Activated naive CD4-positive, alpha-beta T cell treated with anti-CD3 and anti-CD28 coated beads, Interleukin-2, amount 10 ng/mL, durations not matched to agents 7 days and 5 days (primary cell): ENCODE results near the gene RAB8B.

Experiments used
- CTCF ChIA-PET: fragments of 350-600 bp; sonication (Branson Sonifier 250); formaldehyde crosslinking; loops from one replicate; lab custom pipeline; 2021; ENCODE audit warnings: antibody characterized with exemption; lab: Charles Lee
- DNase-seq: peaks from one replicate; pipeline ENCODE4 v3.0.0-alpha.2; 2020
- H3K27ac Mint-ChIP-seq: one replicate; pipeline ENCODE4 v1.8.0; 2021; ENCODE audit warnings: mild to moderate bottlenecking, moderate library complexity, mixed read lengths
- H3K27me3 Mint-ChIP-seq: one replicate; pipeline ENCODE4 v1.8.0; 2021; ENCODE audit warnings: mild to moderate bottlenecking, mixed read lengths
- H3K36me3 Mint-ChIP-seq: one replicate; pipeline ENCODE4 v1.8.0; 2021; ENCODE audit warnings: mixed read lengths
- H3K4me1 Mint-ChIP-seq: one replicate; pipeline ENCODE4 v1.8.0; 2021; ENCODE audit warnings: mixed read lengths
- H3K4me3 Mint-ChIP-seq: one replicate; pipeline ENCODE4 v1.8.0; 2021; ENCODE audit warnings: mild to moderate bottlenecking, moderate library complexity, mixed read lengths
- H3K9me3 Mint-ChIP-seq: one replicate; pipeline ENCODE4 v1.8.0; 2021; ENCODE audit warnings: mixed read lengths

RAB8B gene

GRCh38 chr15:63291507-63291906 lies 102.1 kb downstream of the RAB8B start:
- peaks cover 18% of the 10 kb centered on the region for H3K36me3 Mint-ChIP-seq
- H3K27me3 Mint-ChIP-seq: no peaks in the 10 kb centered on the region
- no peak overlapping the region for H3K27ac Mint-ChIP-seq
- no peaks in the 10 kb centered on the region for H3K9me3 Mint-ChIP-seq
- H3K4me1 Mint-ChIP-seq: peaks cover 12% of the 10 kb centered on the region
- no peak for DNase-seq
- CTCF ChIA-PET: interaction anchor here (0.8 to 3.6 kb wide), 11 partner anchors 8 to 776 kb away, joined by 3 to 16 read pairs (median 4); no protein-coding TSS in a partner anchor
- H3K4me3 Mint-ChIP-seq: no peak overlapping the region

- CTCF ChIA-PET: interaction anchor here (1.1 to 3.6 kb wide), 5 partner anchors 70 to 245 kb away, joined by 3 to 16 read pairs (median 5); no protein-coding TSS in a partner anchor
- Mint-ChIP-seq H3K4me3 (no peak overlapping the region), H3K36me3 (peaks cover 13% of the 10 kb centered on the region), H3K4me1 (peaks cover 12% of the 10 kb centered on the region), H3K27ac (no peak overlapping the region), H3K9me3 (no peaks in the 10 kb centered on the region), H3K27me3 (no peaks in the 10 kb centered on the region)
- DNase-seq: no peak
Measured at GRCh38 chr15:63292241-63292640, 102.8 kb downstream of the RAB8B start.

- H3K4me1 Mint-ChIP-seq: peaks cover 12% of the 10 kb centered on the region
- H3K36me3 Mint-ChIP-seq: peaks cover 8% of the 10 kb centered on the region
- no peak for DNase-seq
- H3K4me3 Mint-ChIP-seq: no peak overlapping the region
- CTCF ChIA-PET: interaction anchor here (3.6 kb wide), 1 partner anchor 112 kb away, joined by 16 read pairs; no protein-coding TSS in a partner anchor
- H3K27me3 Mint-ChIP-seq: no peaks in the 10 kb centered on the region
- no peaks in the 10 kb centered on the region for H3K9me3 Mint-ChIP-seq
- H3K27ac Mint-ChIP-seq: no peak overlapping the region
Measured at GRCh38 chr15:63292771-63293170, 103.4 kb downstream of the RAB8B start.

GRCh38 chr15:63294359-63294758 lies 105.0 kb downstream of the RAB8B start:
- H3K4me1 Mint-ChIP-seq: peaks cover 7% of the 10 kb centered on the region
- DNase-seq: no peak
- CTCF ChIA-PET: interaction anchor here (0.5 kb wide), 1 partner anchor 795 kb away, joined by 4 read pairs; no protein-coding TSS in a partner anchor

GRCh38 chr15:63295341-63295740 lies 105.9 kb downstream of the RAB8B start:
- Mint-ChIP-seq H3K4me1 (peaks cover 7% of the 10 kb centered on the region), H3K4me3 (no peak overlapping the region), H3K27ac (no peak overlapping the region), H3K27me3 (no peaks in the 10 kb centered on the region), H3K36me3 (peaks cover 8% of the 10 kb centered on the region), H3K9me3 (no peaks in the 10 kb centered on the region)
- CTCF ChIA-PET: interaction anchor here (1.3 kb wide), 1 partner anchor 171 kb away, joined by 3 read pairs; no protein-coding TSS in a partner anchor
- DNase-seq: no peak

More at GRCh38 chr15:63294359-63294758, 105.0 kb downstream of the RAB8B start:
- H3K27ac Mint-ChIP-seq: no peak overlapping the region
- H3K27me3 Mint-ChIP-seq: no peaks in the 10 kb centered on the region
- no peak overlapping the region for H3K4me3 Mint-ChIP-seq
- H3K9me3 Mint-ChIP-seq: no peaks in the 10 kb centered on the region
- H3K36me3 Mint-ChIP-seq: peaks cover 8% of the 10 kb centered on the region

GRCh38 chr15:63296195-63296594 lies 106.8 kb downstream of the RAB8B start:
- Mint-ChIP-seq H3K4me1 (peaks cover 7% of the 10 kb centered on the region), H3K4me3 (no peak overlapping the region), H3K27me3 (no peaks in the 10 kb centered on the region), H3K9me3 (no peaks in the 10 kb centered on the region), H3K27ac (no peak overlapping the region), H3K36me3 (peaks cover 8% of the 10 kb centered on the region)
- DNase-seq: no peak
- CTCF ChIA-PET: interaction anchor here (1.3 kb wide), 1 partner anchor 170 kb away, joined by 3 read pairs; no protein-coding TSS in a partner anchor

GRCh38 chr15:63299943-63300575 lies 110.7 kb downstream of the RAB8B start:
- H3K27ac Mint-ChIP-seq: no peak overlapping the region
- peaks cover 6% of the 10 kb centered on the region for H3K36me3 Mint-ChIP-seq
- H3K9me3 Mint-ChIP-seq: no peaks in the 10 kb centered on the region
- H3K27me3 Mint-ChIP-seq: no peaks in the 10 kb centered on the region
- no peak overlapping the region for H3K4me3 Mint-ChIP-seq
- no peak for DNase-seq
- CTCF ChIA-PET: no interaction called here
- peaks cover 7% of the 10 kb centered on the region for H3K4me1 Mint-ChIP-seq

GRCh38 chr15:63301088-63301487 lies 111.7 kb downstream of the RAB8B start:
- H3K4me3 Mint-ChIP-seq: no peak overlapping the region
- peaks cover 3% of the 10 kb centered on the region for H3K4me1 Mint-ChIP-seq
- H3K27ac Mint-ChIP-seq: no peak overlapping the region
- no peaks in the 10 kb centered on the region for H3K27me3 Mint-ChIP-seq
- CTCF ChIA-PET: no interaction called here
- H3K36me3 Mint-ChIP-seq: peaks cover 7% of the 10 kb centered on the region
- H3K9me3 Mint-ChIP-seq: no peaks in the 10 kb centered on the region
- DNase-seq: no peak

- no peaks in the 10 kb centered on the region for H3K9me3 Mint-ChIP-seq
- peaks cover 4% of the 10 kb centered on the region for H3K36me3 Mint-ChIP-seq
Measured at GRCh38 chr15:63305260-63305659, 115.9 kb downstream of the RAB8B start.

GRCh38 chr15:63306492-63307073 lies 117.2 kb downstream of the RAB8B start:
- CTCF ChIA-PET: no interaction called here
- Mint-ChIP-seq H3K4me1 (no peaks in the 10 kb centered on the region), H3K27ac (no peak overlapping the region), H3K36me3 (peaks cover 4% of the 10 kb centered on the region), H3K27me3 (no peaks in the 10 kb centered on the region), H3K9me3 (no peaks in the 10 kb centered on the region), H3K4me3 (no peak overlapping the region)
- DNase-seq: no peak

More at GRCh38 chr15:63305260-63305659, 115.9 kb downstream of the RAB8B start:
- Mint-ChIP-seq H3K4me1 (no peaks in the 10 kb centered on the region), H3K4me3 (no peak overlapping the region), H3K27me3 (no peaks in the 10 kb centered on the region), H3K27ac (no peak overlapping the region)
- CTCF ChIA-PET: no interaction called here
- no peak for DNase-seq

- H3K4me3 Mint-ChIP-seq: no peak overlapping the region
- no peaks in the 10 kb centered on the region for H3K4me1 Mint-ChIP-seq
- peaks cover 2% of the 10 kb centered on the region for H3K36me3 Mint-ChIP-seq
- H3K9me3 Mint-ChIP-seq: no peaks in the 10 kb centered on the region
- DNase-seq: no peak
- H3K27ac Mint-ChIP-seq: no peak overlapping the region
- CTCF ChIA-PET: interaction anchor here (1.1 kb wide), 1 partner anchor 127 kb away, joined by 3 read pairs; no protein-coding TSS in a partner anchor
- H3K27me3 Mint-ChIP-seq: no peaks in the 10 kb centered on the region
Measured at GRCh38 chr15:63308491-63308890, 119.1 kb downstream of the RAB8B start.

- Mint-ChIP-seq H3K27me3 (peaks cover 1% of the 10 kb centered on the region), H3K4me3 (no peak overlapping the region), H3K36me3 (peaks cover 2% of the 10 kb centered on the region), H3K4me1 (no peaks in the 10 kb centered on the region), H3K27ac (no peak overlapping the region), H3K9me3 (no peaks in the 10 kb centered on the region)
- no peak for DNase-seq
- CTCF ChIA-PET: no interaction called here
Measured at GRCh38 chr15:63308947-63309346, 119.5 kb downstream of the RAB8B start.

- CTCF ChIA-PET: no interaction called here
- Mint-ChIP-seq H3K27me3 (peaks cover 7% of the 10 kb centered on the region), H3K4me3 (no peak overlapping the region), H3K36me3 (peaks cover 2% of the 10 kb centered on the region), H3K27ac (no peak overlapping the region), H3K4me1 (no peaks in the 10 kb centered on the region), H3K9me3 (no peaks in the 10 kb centered on the region)
- no peak for DNase-seq
Measured at GRCh38 chr15:63310646-63311045, 121.2 kb downstream of the RAB8B start.

GRCh38 chr15:63312286-63312685 lies 122.9 kb downstream of the RAB8B start:
- no peaks in the 10 kb centered on the region for H3K36me3 Mint-ChIP-seq
- no peak overlapping the region for H3K4me3 Mint-ChIP-seq
- H3K27me3 Mint-ChIP-seq: peaks cover 9% of the 10 kb centered on the region
- no peak overlapping the region for H3K27ac Mint-ChIP-seq
- no peaks in the 10 kb centered on the region for H3K9me3 Mint-ChIP-seq
- CTCF ChIA-PET: no interaction called here
- no peak for DNase-seq
- no peaks in the 10 kb centered on the region for H3K4me1 Mint-ChIP-seq

- Mint-ChIP-seq H3K27me3 (peaks cover 17% of the 10 kb centered on the region), H3K4me3 (no peak overlapping the region)
- CTCF ChIA-PET: no interaction called here
Measured at GRCh38 chr15:63313825-63314224, 124.4 kb downstream of the RAB8B start.

More at GRCh38 chr15:63313825-63314224, 124.4 kb downstream of the RAB8B start:
- no peak for DNase-seq
- H3K27ac Mint-ChIP-seq: no peak overlapping the region
- H3K36me3 Mint-ChIP-seq: no peaks in the 10 kb centered on the region
- H3K4me1 Mint-ChIP-seq: no peaks in the 10 kb centered on the region
- no peaks in the 10 kb centered on the region for H3K9me3 Mint-ChIP-seq
